HG02943 (cell line): ENCODE data around the gene CREB5.

Experiments
- ATAC-seq: cut with Tn5 transposase; IDR thresholded peaks from one replicate; pipeline ENCODE4 v1.9.1; 2021; ENCODE audit warnings: mild to moderate bottlenecking, low read depth, moderate library complexity; ENCODE audit not compliant: unreplicated experiment

Gene CREB5

DNA sequence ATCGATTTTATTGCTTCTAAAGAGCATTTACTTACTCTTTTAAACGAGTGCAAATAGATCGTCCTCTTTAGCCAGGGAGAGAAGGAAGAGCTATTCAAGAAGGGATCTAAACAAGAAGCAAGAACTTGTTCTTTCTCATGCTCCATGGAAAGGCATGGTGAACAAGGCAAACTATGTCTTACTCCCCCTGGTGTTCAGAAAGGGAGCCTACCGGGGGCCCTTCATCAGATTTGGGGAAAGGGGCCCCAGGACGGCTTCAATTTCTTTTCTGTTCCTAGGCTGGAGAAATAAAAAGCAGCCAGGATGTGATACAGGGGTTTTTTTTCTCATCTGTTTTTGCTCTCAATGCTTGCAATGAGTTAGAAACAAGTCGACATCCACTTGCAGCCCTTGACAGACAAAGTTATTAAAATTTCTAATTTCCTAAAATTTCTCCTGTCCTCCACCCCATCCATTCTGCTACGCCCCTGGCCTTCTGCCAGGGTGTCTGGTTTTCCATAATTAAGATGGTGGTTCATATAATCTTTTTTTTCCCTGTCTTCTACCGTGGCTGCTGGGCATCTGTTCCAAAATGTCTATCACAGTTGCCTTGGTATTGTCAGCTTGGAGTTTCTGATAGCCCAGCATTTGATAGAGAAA is 214.4 kb downstream of the CREB5 start:
- no peak for ATAC-seq

GRCh38 chr7:28627263-28627653 is 214.9 kb downstream of the CREB5 start:
- ATAC-seq: no peak

GRCh38 chr7:28627896-28628295 is 215.6 kb downstream of the CREB5 start:
- ATAC-seq: no peak

- ATAC-seq: no peak
These were observed 217.0 kb downstream of the CREB5 start for GRCh38 chr7:28629216-28629842.

GRCh38 chr7:28630350-28630749 is 218.0 kb downstream of the CREB5 start:
- no peak for ATAC-seq

DNA sequence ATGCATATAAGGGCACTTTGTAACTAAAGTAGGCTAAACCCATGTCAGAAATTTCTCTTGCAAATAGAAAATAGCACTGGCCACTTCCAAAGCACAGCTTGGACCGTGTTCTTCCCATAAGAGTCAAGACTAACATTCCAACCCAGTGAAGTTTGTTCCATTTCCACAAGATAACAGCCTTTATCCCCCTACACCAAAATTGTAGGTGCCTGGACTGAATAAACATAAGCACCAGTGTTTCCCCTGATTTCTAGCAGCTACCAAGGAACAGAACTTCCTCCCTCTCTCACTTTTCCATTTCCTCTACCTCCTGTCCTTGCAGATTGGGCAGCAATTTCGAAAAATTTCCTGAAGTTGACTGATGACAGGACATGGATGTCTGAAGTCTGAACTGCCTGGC is 219.7 kb downstream of the CREB5 start:
- no peak for ATAC-seq

GRCh38 chr7:28638914-28639313 is 226.6 kb downstream of the CREB5 start:
- ATAC-seq: no peak

GRCh38 chr7:28640001-28640400 is 227.7 kb downstream of the CREB5 start:
- no peak for ATAC-seq

- ATAC-seq: no peak
These were observed 229.6 kb downstream of the CREB5 start for GRCh38 chr7:28641752-28642545.

DNA sequence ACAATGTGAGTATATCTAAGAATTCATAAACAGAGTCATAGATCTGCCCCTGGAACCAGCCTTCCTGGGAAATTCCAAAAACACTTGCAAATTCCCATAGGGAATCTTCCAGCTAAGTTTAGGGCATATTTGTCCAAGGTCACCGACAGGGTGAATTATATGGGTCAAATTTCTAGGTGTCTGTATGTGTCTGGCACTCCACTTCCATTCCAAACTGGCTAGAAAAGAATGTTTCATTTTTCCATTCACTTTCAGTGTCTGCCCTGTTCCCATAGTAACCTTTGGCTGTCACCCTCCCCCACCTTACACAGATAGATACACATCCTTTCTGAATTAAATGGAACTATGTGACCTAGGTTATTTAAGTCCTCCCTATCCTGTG is 230.9 kb downstream of the CREB5 start:
- ATAC-seq: no peak

- ATAC-seq: no peak
These were observed 231.4 kb downstream of the CREB5 start for GRCh38 chr7:28643584-28644340.

DNA sequence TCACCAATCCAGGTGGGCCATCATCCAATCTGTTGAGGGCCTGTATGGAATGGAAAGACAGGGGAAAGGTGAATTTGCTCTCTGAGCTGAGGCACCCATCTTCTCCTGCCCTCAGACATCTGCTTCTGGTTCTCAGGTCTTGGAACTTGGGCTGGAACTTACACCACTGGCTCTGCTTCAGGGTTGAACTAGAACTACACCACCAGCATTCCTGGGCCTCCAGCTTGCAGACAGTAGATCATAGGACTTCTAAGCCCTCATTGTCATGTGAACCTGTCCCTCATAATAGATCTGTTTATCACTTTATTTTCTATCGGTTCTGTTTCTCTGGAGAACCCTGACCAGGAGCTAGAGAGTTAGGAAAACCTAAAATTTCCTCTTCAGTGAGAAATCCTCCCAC is 233.5 kb downstream of the CREB5 start:
- ATAC-seq: no peak

- ATAC-seq: no peak
These were observed 234.2 kb downstream of the CREB5 start for GRCh38 chr7:28646376-28647075.

- no peak for ATAC-seq
These were observed 234.7 kb downstream of the CREB5 start for GRCh38 chr7:28647076-28647421.

GRCh38 chr7:28649189-28649588 is 236.9 kb downstream of the CREB5 start:
- ATAC-seq: no peak

- ATAC-seq: no peak
These were observed 237.5 kb downstream of the CREB5 start for GRCh38 chr7:28649811-28650210.

DNA sequence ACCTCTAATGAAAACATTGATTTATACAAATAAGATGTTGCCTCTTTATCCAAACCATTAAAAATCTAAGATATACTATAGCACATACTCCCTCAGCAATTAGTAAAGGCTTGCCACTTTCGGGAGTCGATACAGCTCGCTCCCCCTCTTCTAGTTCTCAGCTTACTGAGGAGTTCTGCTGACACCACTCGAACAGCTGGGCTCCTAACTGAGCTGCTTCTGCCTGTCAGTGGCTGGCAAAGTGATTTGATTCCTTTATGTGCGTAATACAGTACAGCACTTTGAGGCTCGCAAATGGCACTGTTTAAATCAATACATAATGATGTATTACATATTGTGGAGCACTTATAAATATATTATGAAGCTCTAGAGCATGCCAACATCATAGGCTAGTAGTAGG is 241.8 kb downstream of the CREB5 start:
- no peak for ATAC-seq

- no peak for ATAC-seq
These were observed 244.2 kb downstream of the CREB5 start for GRCh38 chr7:28656529-28656928.

DNA sequence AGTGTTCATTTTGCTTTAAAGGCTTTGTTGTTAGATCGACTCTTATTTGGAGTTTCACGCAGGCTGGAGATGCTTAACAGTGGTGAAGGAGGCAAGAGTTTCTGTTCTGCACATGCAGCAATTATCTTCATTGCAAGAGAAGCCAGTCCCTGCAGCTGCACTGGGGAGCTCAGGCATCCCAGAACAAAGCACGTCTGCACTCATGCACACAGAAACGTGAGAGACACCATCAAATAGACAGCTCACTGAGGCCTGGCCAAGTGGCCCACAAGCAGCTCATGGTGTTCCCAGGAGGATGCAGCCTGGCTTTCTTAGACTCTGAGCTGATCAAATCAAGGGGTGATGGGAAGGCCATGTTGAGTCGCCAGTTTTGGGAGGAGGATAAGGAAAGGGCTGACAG is 246.1 kb downstream of the CREB5 start:
- ATAC-seq: no peak

DNA sequence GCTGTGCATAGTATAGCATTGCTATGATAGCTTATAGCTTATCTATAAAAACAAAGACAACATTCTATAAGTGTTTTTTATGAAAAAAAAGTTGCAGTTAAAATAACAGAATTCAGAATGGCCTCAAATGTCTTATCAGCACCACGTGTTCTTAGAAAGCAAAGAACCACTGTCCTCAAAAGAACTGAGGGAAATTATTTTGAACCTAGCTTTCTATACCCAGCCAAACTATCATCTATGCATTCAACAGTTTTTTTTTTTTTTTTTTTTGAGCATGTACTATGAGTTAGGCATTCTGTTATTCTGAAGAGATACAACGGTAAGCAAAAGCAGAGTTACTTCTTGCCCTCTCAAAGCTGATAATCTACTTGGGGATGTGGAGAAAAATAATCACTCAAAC is 247.8 kb downstream of the CREB5 start:
- ATAC-seq: no peak
